ENCODE measurements around the gene ACTR2. TPM values are rescaled to one million over a fixed set of nuclear protein-coding genes. Genes with fewer than 3 reads are reported as not detected.
"Not testable (repeated sequence)": the region's sequence is repeated elsewhere in the genome, so short reads cannot be mapped to it uniquely, and the experiment has no call there.

The ACTR2 gene
- total RNA-seq, 2 donors from 2014 or later, result 254 to 256 TPM

GRCh38 chr2:65231892-65232477 lies 4.4 kb downstream of the ACTR2 start:
- H3K4me1 ChIP-seq (ENCODE audit: control insufficient read depth, insufficient read depth, low read length), result no peaks in the 10 kb centered on the region
- H3K27me3 ChIP-seq (ENCODE audit: control insufficient read depth, insufficient read depth, low read length, poor library complexity, severe bottlenecking), result no peaks in the 10 kb centered on the region
- no peak overlapping the region for H3K27ac ChIP-seq (ENCODE audit: low read depth, low read length)
- Mint-ChIP-seq H3K36me3 (ENCODE audit: low read depth) (peaks cover 17% of the 10 kb centered on the region), H3K27ac (no peak overlapping the region), H3K4me3 (no peak overlapping the region), H3K9me3 (no peaks in the 10 kb centered on the region), H3K4me1 (peaks cover 3% of the 10 kb centered on the region), H3K27me3 (ENCODE audit: insufficient read depth) (no peaks in the 10 kb centered on the region)
- H3K36me3 ChIP-seq (ENCODE audit: control insufficient read depth, insufficient read depth, low read length), result peaks cover 41% of the 10 kb centered on the region
- no peak for TF ChIP-seq CTCF (conservative IDR thresholded peaks at IDR 0.05)
- DNase-seq, result no peak
- peaks cover 5% of the 10 kb centered on the region for H3K9me3 ChIP-seq (ENCODE audit: control insufficient read depth, low read length)
- WGBS, 2 experiments (ENCODE audit: insufficient coverage in 1 of 2, insufficient read length in 1 of 2), result 95 to 98% methylated on average over 5 to 8 of the region's 8 CpGs
- no peak overlapping the region for H3K4me3 ChIP-seq (ENCODE audit: low read length)
- no peak overlapping the region for H3K9ac ChIP-seq (ENCODE audit: extremely low read depth, low read length, poor library complexity, severe bottlenecking)

GRCh38 chr2:65232636-65233035 lies 5.0 kb downstream of the ACTR2 start:
- Mint-ChIP-seq H3K36me3 (ENCODE audit: low read depth) (peaks cover 17% of the 10 kb centered on the region), H3K27ac (no peak overlapping the region)

DNA sequence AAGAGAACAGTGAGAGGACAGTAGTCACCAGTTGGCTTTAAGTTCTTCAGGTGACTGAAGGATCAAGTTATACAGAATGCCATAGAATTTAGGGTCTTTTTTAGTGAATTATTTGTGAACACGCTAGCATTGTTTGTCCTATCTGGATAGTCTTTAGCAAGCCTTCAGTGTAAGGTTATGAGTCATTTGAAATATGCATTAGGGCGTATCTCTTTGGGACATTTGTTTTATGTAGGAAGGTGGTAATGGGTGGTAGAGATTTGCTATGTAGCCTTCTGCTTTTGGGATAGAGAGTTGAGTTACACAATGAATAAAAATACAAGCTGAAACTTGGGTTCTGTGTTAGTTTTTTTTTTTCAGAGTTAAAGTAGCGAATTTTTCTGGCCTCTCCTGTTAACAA lies 13.0 kb downstream of the ACTR2 start:
- H3K9ac ChIP-seq (ENCODE audit: extremely low read depth, low read length, poor library complexity, severe bottlenecking), result no peak overlapping the region
- H3K36me3 Mint-ChIP-seq (ENCODE audit: low read depth), result peaks cover 22% of the 10 kb centered on the region
- no peak overlapping the region for H3K27ac ChIP-seq (ENCODE audit: low read depth, low read length)
- H3K9me3 ChIP-seq (ENCODE audit: control insufficient read depth, low read length), result no peaks in the 10 kb centered on the region
- 97 to 100% methylated on average over 1 to 3 of the region's 3 CpGs for WGBS, 2 experiments (ENCODE audit: insufficient coverage in 1 of 2, insufficient read length in 1 of 2)
- H3K27me3 Mint-ChIP-seq (ENCODE audit: insufficient read depth), result no peaks in the 10 kb centered on the region
- H3K4me3 ChIP-seq (ENCODE audit: low read length), result no peak overlapping the region
- H3K27me3 ChIP-seq (ENCODE audit: control insufficient read depth, insufficient read depth, low read length, poor library complexity, severe bottlenecking), result no peaks in the 10 kb centered on the region
- no peaks in the 10 kb centered on the region for H3K4me1 ChIP-seq (ENCODE audit: control insufficient read depth, insufficient read depth, low read length)
- no peak overlapping the region for H3K27ac Mint-ChIP-seq
- no peak overlapping the region for H3K4me3 Mint-ChIP-seq
- peaks cover 58% of the 10 kb centered on the region for H3K36me3 ChIP-seq (ENCODE audit: control insufficient read depth, insufficient read depth, low read length)
- no peaks in the 10 kb centered on the region for H3K4me1 Mint-ChIP-seq
- no peaks in the 10 kb centered on the region for H3K9me3 Mint-ChIP-seq
- DNase-seq, result no peak
- TF ChIP-seq CTCF (conservative IDR thresholded peaks at IDR 0.05), result no peak

More at GRCh38 chr2:65232636-65233035, 5.0 kb downstream of the ACTR2 start:
- no peak overlapping the region for H3K27ac ChIP-seq (ENCODE audit: low read depth, low read length)
- H3K4me1 ChIP-seq (ENCODE audit: control insufficient read depth, insufficient read depth, low read length), result no peaks in the 10 kb centered on the region
- H3K9ac ChIP-seq (ENCODE audit: extremely low read depth, low read length, poor library complexity, severe bottlenecking), result no peak overlapping the region
- 97% methylated on average over 2 of the region's 2 CpGs; no CpG with 5 or more reads in 1 of the 2 experiments for WGBS, 2 experiments (ENCODE audit: insufficient coverage in 1 of 2, insufficient read length in 1 of 2)
- Mint-ChIP-seq H3K4me3 (no peak overlapping the region), H3K4me1 (peaks cover 3% of the 10 kb centered on the region), H3K9me3 (no peaks in the 10 kb centered on the region), H3K27me3 (ENCODE audit: insufficient read depth) (no peaks in the 10 kb centered on the region)
- no peak for DNase-seq
- no peak for TF ChIP-seq CTCF (conservative IDR thresholded peaks at IDR 0.05)
- no peak overlapping the region for H3K4me3 ChIP-seq (ENCODE audit: low read length)
- no peaks in the 10 kb centered on the region for H3K27me3 ChIP-seq (ENCODE audit: control insufficient read depth, insufficient read depth, low read length, poor library complexity, severe bottlenecking)
- peaks cover 41% of the 10 kb centered on the region for H3K36me3 ChIP-seq (ENCODE audit: control insufficient read depth, insufficient read depth, low read length)
- H3K9me3 ChIP-seq (ENCODE audit: control insufficient read depth, low read length), result peaks cover 5% of the 10 kb centered on the region

DNA sequence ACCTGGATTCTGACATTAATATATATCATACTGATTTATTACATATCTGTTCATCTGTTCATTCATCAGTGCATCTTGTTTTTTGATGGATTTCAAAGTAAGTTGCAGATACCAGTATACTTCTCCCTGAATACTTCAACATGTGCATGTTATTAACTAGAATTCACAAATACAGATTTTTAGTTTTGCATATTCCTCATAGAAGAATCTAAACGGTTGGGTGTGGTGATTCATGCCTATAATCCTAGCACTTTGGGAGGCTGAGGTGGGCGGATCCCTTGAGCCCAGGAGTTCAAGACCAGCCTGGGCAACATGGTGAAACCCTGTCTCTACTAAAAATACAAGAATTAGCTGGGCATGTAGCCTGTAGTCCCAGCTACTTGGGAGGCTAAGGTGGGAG lies 16.8 kb downstream of the ACTR2 start:
- not testable (repeated sequence) for H3K4me3 ChIP-seq (ENCODE audit: low read length); H3K4me1 ChIP-seq (ENCODE audit: control insufficient read depth, insufficient read depth, low read length); H3K27ac Mint-ChIP-seq; H3K4me3 Mint-ChIP-seq; H3K9ac ChIP-seq (ENCODE audit: extremely low read depth, low read length, poor library complexity, severe bottlenecking); H3K27me3 Mint-ChIP-seq (ENCODE audit: insufficient read depth); H3K27me3 ChIP-seq (ENCODE audit: control insufficient read depth, insufficient read depth, low read length, poor library complexity, severe bottlenecking); DNase-seq; H3K9me3 Mint-ChIP-seq; H3K9me3 ChIP-seq (ENCODE audit: control insufficient read depth, low read length); H3K27ac ChIP-seq (ENCODE audit: low read depth, low read length); H3K4me1 Mint-ChIP-seq
- H3K36me3 Mint-ChIP-seq (ENCODE audit: low read depth), result peaks cover 40% of the 10 kb centered on the region
- WGBS, 2 experiments (ENCODE audit: insufficient coverage in 1 of 2, insufficient read length in 1 of 2), result 77 to 97% methylated on average over 2 of the region's 2 CpGs
- H3K36me3 ChIP-seq (ENCODE audit: control insufficient read depth, insufficient read depth, low read length), result peaks cover 92% of the 10 kb centered on the region
